BJ (cell line): ENCODE measurements around the gene OXSR1. TPM values are rescaled to one million over a fixed set of nuclear protein-coding genes. Genes with fewer than 3 reads are reported as not detected.

ENCODE experiments used
- CTCF ChIA-PET: fragments of 350-600 bp; formaldehyde crosslinking; extraction: SDS; loops from one replicate; lab custom pipeline; 2021; ENCODE audit warnings: antibody characterized with exemption, inconsistent platforms; lab: Yijun Ruan, JAX
- POLR2A ChIA-PET: fragments of 300-600 bp; sonication (Branson Sonifier 250); formaldehyde crosslinking; extraction: SDS; loops from one replicate; lab custom pipeline; 2021; ENCODE audit warnings: antibody characterized with exemption; lab: Charles Lee
- DNase-seq: peaks from one replicate; pipeline ENCODE4 v3.0.0-alpha.2; 2011; ENCODE audit warnings: low read depth
- H3K27me3 ChIP-seq: 2 replicates; pipeline ENCODE4 v1.6.0; 2011; ENCODE audit warnings: low read length; ENCODE audit not compliant: control insufficient read depth, insufficient read depth
- H3K36me3 ChIP-seq: 2 replicates; pipeline ENCODE4 v1.5.1; 2011; ENCODE audit warnings: low read length; ENCODE audit not compliant: control insufficient read depth, insufficient read depth
- H3K4me3 ChIP-seq: 2 replicates; pipeline ENCODE4 v1.5.1; 2011; ENCODE audit warnings: low read depth, mild to moderate bottlenecking, control low read depth, low read length
- polyA plus RNA-seq: library from polyadenylated mRNA; depleted of rRNA; stranded (reverse); fragments of >200 nt; gene quantifications from 2 replicates; pipeline ENCODE4 v1.2.3, GENCODE V29; 2011
- TF ChIP-seq, protein P1 (sequence below): IDR thresholded peaks from 2 replicates; pipeline ENCODE4 v1.5.1; 2011; ENCODE audit warnings: low read depth, mild to moderate bottlenecking, control low read depth, inconsistent platforms, low read length, moderate library complexity; ENCODE audit not compliant: insufficient read depth

The OXSR1 gene
- polyA plus RNA-seq, 1 experiment = 27.6 TPM

DNA sequence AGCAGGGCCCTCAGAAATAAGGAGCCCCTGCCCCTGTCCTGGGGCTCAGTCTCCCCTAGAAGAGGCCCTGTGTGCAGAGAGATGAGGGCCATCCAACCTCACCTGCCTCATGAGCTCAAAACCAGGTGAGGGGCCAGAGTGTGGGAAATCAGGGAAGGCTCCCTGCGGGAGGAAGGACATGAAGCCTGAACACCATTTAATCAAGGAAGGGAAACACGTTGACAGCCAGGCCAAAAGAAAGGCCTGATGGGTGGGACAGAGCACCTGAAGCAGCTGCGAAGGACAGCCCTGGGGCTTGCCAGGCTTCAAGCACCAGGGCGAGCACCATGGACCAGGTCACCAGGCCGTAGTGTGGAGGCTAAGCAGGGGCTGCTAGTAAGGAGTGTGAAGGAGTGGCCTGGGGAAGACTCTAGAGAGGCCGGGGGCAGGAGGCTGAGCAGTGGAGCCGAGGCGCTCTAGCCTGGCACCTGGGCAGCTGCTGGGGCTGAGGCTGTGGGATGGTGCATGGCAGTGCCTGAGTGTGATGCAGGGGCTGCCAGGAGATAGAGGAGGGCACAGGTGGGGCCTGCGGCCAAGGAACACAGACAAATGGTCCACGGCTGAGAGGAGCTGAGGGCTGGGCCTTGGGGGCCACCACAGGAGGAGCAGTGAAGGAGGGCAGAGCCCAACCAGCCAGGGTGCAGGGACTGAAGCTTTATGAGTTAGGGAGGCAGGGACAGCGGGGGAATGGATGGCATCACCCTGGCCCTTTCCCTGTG is 44.5 kb upstream of the OXSR1 start:
- POLR2A ChIA-PET = no interaction called here

DNA sequence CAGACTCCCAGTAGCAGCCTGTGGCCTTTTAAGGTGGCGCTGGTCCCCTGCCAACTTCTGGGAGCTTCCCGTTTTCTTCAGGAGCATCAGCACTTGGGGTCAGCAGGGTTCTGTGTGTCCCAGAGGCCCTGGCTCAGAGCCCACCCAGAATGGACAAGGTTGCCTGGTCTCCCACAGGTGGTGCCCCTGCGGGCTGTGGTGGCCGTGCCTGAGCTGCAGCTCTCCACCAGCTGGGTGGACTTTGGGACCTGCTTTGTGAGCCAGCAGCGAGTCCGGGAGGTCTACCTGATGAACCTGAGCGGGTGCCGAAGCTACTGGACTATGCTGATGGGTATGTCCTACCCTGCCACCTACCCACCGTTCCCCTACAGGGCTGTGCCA is 43.9 kb upstream of the OXSR1 start:
- ChIA-PET CTCF (interaction anchor here (0.9 to 6.3 kb wide), 3 partner anchors 9 to 177 kb away, joined by 3 to 39 read pairs (median 7); no protein-coding TSS in a partner anchor), POLR2A (no interaction called here)
- H3K4me3 ChIP-seq = no peak overlapping the region
- no peak for DNase-seq
- TF ChIP-seq, protein P1, sequence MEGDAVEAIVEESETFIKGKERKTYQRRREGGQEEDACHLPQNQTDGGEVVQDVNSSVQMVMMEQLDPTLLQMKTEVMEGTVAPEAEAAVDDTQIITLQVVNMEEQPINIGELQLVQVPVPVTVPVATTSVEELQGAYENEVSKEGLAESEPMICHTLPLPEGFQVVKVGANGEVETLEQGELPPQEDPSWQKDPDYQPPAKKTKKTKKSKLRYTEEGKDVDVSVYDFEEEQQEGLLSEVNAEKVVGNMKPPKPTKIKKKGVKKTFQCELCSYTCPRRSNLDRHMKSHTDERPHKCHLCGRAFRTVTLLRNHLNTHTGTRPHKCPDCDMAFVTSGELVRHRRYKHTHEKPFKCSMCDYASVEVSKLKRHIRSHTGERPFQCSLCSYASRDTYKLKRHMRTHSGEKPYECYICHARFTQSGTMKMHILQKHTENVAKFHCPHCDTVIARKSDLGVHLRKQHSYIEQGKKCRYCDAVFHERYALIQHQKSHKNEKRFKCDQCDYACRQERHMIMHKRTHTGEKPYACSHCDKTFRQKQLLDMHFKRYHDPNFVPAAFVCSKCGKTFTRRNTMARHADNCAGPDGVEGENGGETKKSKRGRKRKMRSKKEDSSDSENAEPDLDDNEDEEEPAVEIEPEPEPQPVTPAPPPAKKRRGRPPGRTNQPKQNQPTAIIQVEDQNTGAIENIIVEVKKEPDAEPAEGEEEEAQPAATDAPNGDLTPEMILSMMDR = no peak
- peaks cover 32% of the 10 kb centered on the region for H3K36me3 ChIP-seq
- no peaks in the 10 kb centered on the region for H3K27me3 ChIP-seq

More for the DNA sequence above, 44.5 kb upstream of the OXSR1 start:
- no peak for DNase-seq
- CTCF ChIA-PET = interaction anchor here (1.5 to 6.3 kb wide), 5 partner anchors 9 to 360 kb away, joined by 4 to 39 read pairs (median 7); partner anchors contain the start of gene XYLB
- no peaks in the 10 kb centered on the region for H3K27me3 ChIP-seq
- no peak overlapping the region for H3K4me3 ChIP-seq
- H3K36me3 ChIP-seq = peaks cover 27% of the 10 kb centered on the region
- TF ChIP-seq, protein P1 = no peak

DNA sequence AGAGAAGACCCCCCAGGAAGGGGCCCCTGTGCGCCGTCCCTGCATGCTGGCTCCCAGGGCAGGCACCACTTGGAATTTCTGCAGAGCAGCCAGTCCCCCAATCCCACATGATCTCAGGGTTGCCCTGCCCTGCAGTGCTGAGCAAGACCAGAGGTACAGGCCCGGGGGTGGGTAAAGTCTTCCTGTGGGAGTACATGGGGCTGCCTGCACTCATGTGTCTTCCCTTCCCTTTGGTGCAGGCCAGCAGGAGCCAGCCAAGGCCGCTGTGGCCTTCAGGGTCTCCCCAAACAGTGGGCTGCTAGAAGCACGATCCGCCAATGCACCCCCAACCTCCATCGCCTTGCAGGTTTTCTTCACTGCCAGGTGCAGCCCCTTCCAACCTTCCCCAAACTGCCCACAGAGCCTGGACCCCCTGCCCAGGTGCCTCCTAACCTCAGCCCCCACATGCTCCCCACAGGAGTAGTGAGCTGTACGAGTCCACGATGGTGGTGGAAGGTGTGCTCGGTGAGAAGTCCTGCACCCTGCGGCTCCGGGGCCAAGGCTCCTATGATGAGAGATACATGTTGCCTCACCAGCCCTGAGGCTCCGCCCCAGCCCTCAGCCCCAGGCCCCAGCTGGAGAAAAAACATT is 43.4 kb upstream of the OXSR1 start:
- H3K27me3 ChIP-seq = no peaks in the 10 kb centered on the region
- CTCF ChIA-PET = interaction anchor here (0.9 kb wide), 1 partner anchor 176 kb away, joined by 3 read pairs; no protein-coding TSS in a partner anchor
- POLR2A ChIA-PET = no interaction called here
- peaks cover 35% of the 10 kb centered on the region for H3K36me3 ChIP-seq
- no peak for DNase-seq
- H3K4me3 ChIP-seq = no peak overlapping the region
- TF ChIP-seq, protein P1 = no peak

GRCh38 chr3:38122712-38123290 is 42.5 kb upstream of the OXSR1 start:
- Histone ChIP-seq H3K4me3 (no peak overlapping the region), H3K36me3 (peaks cover 43% of the 10 kb centered on the region), H3K27me3 (no peaks in the 10 kb centered on the region)
- DNase-seq = no peak
- TF ChIP-seq, protein P1 = no peak
- CTCF ChIA-PET = no interaction called here
- POLR2A ChIA-PET = no interaction called here
